Osteocyte (in vitro differentiated cells): ENCODE data around the gene RBMS3. TPM values are rescaled to one million over a fixed set of nuclear protein-coding genes. Genes with fewer than 3 reads are reported as not detected.

Source experiments
- DNase-seq: peaks from one replicate; pipeline ENCODE4 v3.0.0; 2021; ENCODE audit warnings: mixed read lengths; ENCODE audit not compliant: unreplicated experiment; ENCODE audit errors: extremely low spot score
- H3K27ac Mint-ChIP-seq: one replicate; pipeline ENCODE4 v1.8.0; 2021; ENCODE audit warnings: mild to moderate bottlenecking, mixed read lengths; ENCODE audit not compliant: unreplicated experiment
- H3K27me3 Mint-ChIP-seq: one replicate; pipeline ENCODE4 v1.8.0; 2021; ENCODE audit warnings: mixed read lengths; ENCODE audit not compliant: unreplicated experiment
- H3K36me3 Mint-ChIP-seq: one replicate; pipeline ENCODE4 v1.8.0; 2021; ENCODE audit warnings: mixed read lengths; ENCODE audit not compliant: unreplicated experiment
- H3K4me1 Mint-ChIP-seq: one replicate; pipeline ENCODE4 v1.8.0; 2021; ENCODE audit warnings: mixed read lengths; ENCODE audit not compliant: unreplicated experiment
- H3K4me3 Mint-ChIP-seq: one replicate; pipeline ENCODE4 v1.8.0; 2021; ENCODE audit warnings: mild to moderate bottlenecking, moderate library complexity, mixed read lengths; ENCODE audit not compliant: unreplicated experiment
- H3K9me3 Mint-ChIP-seq: one replicate; pipeline ENCODE4 v1.8.0; 2021; ENCODE audit warnings: mixed read lengths; ENCODE audit not compliant: unreplicated experiment
- CTCF ChIP-seq: fragments of 200-600 bp; sonication (generic); IDR thresholded peaks from 2 replicates; pipeline ENCODE4 v1.5.0; 2021; ENCODE audit warnings: antibody characterized with exemption, mild to moderate bottlenecking, moderate library complexity
- total RNA-seq: library from RNA; stranded (reverse); gene quantifications from 2 replicates; pipeline ENCODE4 v1.2.1, GENCODE V29; 2021

The RBMS3 gene
- total RNA-seq, 1 donor from 2014 or later: 64.2 TPM

- Mint-ChIP-seq H3K4me3 (no peak overlapping the region), H3K4me1 (peaks cover 11% of the 10 kb centered on the region), H3K36me3 (peaks cover 2% of the 10 kb centered on the region), H3K27ac (no peak overlapping the region), H3K27me3 (no peaks in the 10 kb centered on the region), H3K9me3 (no peaks in the 10 kb centered on the region)
- DNase-seq: no peak
- TF ChIP-seq CTCF: no peak
Observed at GRCh38 chr3:29746163-29746760, 465.4 kb downstream of the RBMS3 start.

GRCh38 chr3:29747991-29748390 is 467.1 kb downstream of the RBMS3 start:
- Mint-ChIP-seq H3K4me3 (no peak overlapping the region), H3K27me3 (no peaks in the 10 kb centered on the region), H3K27ac (no peak overlapping the region), H3K9me3 (no peaks in the 10 kb centered on the region), H3K4me1 (peaks cover 6% of the 10 kb centered on the region), H3K36me3 (no peaks in the 10 kb centered on the region)
- no peak for TF ChIP-seq CTCF
- no peak for DNase-seq

GRCh38 chr3:29751647-29752314 is 470.9 kb downstream of the RBMS3 start:
- peaks cover 5% of the 10 kb centered on the region for H3K4me1 Mint-ChIP-seq

GRCh38 chr3:29754346-29754745 is 473.5 kb downstream of the RBMS3 start:
- H3K4me1 Mint-ChIP-seq: peaks cover 28% of the 10 kb centered on the region
- no peaks in the 10 kb centered on the region for H3K27me3 Mint-ChIP-seq
- peaks cover 3% of the 10 kb centered on the region for H3K36me3 Mint-ChIP-seq
- H3K9me3 Mint-ChIP-seq: no peaks in the 10 kb centered on the region
- no peak overlapping the region for H3K4me3 Mint-ChIP-seq
- no peak for DNase-seq
- no peak for TF ChIP-seq CTCF
- no peak overlapping the region for H3K27ac Mint-ChIP-seq

More at GRCh38 chr3:29751647-29752314, 470.9 kb downstream of the RBMS3 start:
- no peak overlapping the region for H3K4me3 Mint-ChIP-seq
- no peak for TF ChIP-seq CTCF
- no peaks in the 10 kb centered on the region for H3K27me3 Mint-ChIP-seq
- H3K9me3 Mint-ChIP-seq: no peaks in the 10 kb centered on the region
- H3K27ac Mint-ChIP-seq: peak overlapping the region; percentile 11
- peaks cover 3% of the 10 kb centered on the region for H3K36me3 Mint-ChIP-seq
- no peak for DNase-seq

- no peaks in the 10 kb centered on the region for H3K27me3 Mint-ChIP-seq
- H3K4me1 Mint-ChIP-seq: peaks cover 38% of the 10 kb centered on the region
- no peak for TF ChIP-seq CTCF
- H3K27ac Mint-ChIP-seq: no peak overlapping the region
- peaks cover 3% of the 10 kb centered on the region for H3K36me3 Mint-ChIP-seq
- H3K4me3 Mint-ChIP-seq: no peak overlapping the region
- DNase-seq: no peak
- H3K9me3 Mint-ChIP-seq: no peaks in the 10 kb centered on the region
Observed at GRCh38 chr3:29755416-29755815, 474.5 kb downstream of the RBMS3 start.
